MM.1S (cell line): ENCODE data around the gene SYNDIG1.

Source experiments
- DNase-seq: peaks from one replicate; pipeline ENCODE4 v3.0.0-alpha.2; 2015
- H2AFZ ChIP-seq: fragments of 300-600 bp; sonication (generic); 2 replicates; pipeline ENCODE4 v1.6.0; 2016; ENCODE audit warnings: antibody characterized with exemption, low read length
- H3F3A ChIP-seq: fragments of 300-600 bp; sonication (generic); 2 replicates; pipeline ENCODE4 v1.6.1; 2016; ENCODE audit warnings: mild to moderate bottlenecking, antibody characterized with exemption, low read length, moderate library complexity, mixed read lengths; ENCODE audit not compliant: insufficient read depth
- H3K27ac ChIP-seq: fragments of 300-600 bp; sonication (generic); 2 replicates; pipeline ENCODE4 v1.5.1; 2016; ENCODE audit warnings: mild to moderate bottlenecking, low read length
- H3K27me3 ChIP-seq: fragments of 300-600 bp; sonication (generic); replicated peaks from 2 replicates; pipeline ENCODE4 v1.6.0; 2016; ENCODE audit warnings: low read length; ENCODE audit not compliant: insufficient read depth
- H3K36me3 ChIP-seq: fragments of 300-600 bp; sonication (generic); replicated peaks from 2 replicates; pipeline ENCODE4 v1.6.1; 2016; ENCODE audit warnings: mild to moderate bottlenecking, low read length, mixed read lengths; ENCODE audit not compliant: insufficient read depth
- H3K4me1 ChIP-seq: fragments of 300-600 bp; sonication (generic); 2 replicates; pipeline ENCODE4 v1.6.1; 2016; ENCODE audit warnings: low read length, mixed read lengths
- H3K4me2 ChIP-seq: fragments of 300-600 bp; sonication (generic); 2 replicates; pipeline ENCODE4 v1.6.0; 2016; ENCODE audit warnings: low read depth, low read length
- H3K4me3 ChIP-seq: fragments of 300-600 bp; sonication (generic); 2 replicates; pipeline ENCODE4 v1.5.1; 2016; ENCODE audit warnings: low read length, mixed read lengths
- H3K79me2 ChIP-seq: fragments of 300-600 bp; sonication (generic); 2 replicates; pipeline ENCODE4 v1.6.1; 2016; ENCODE audit warnings: mixed run types, low read length, mixed read lengths
- H3K9ac ChIP-seq: fragments of 300-600 bp; sonication (generic); 2 replicates; pipeline ENCODE4 v1.6.1; 2016; ENCODE audit warnings: low read length, mixed read lengths
- H3K9me2 ChIP-seq: fragments of 300-600 bp; sonication (generic); replicated peaks from 2 replicates; pipeline ENCODE4 v1.6.1; 2016; ENCODE audit warnings: mild to moderate bottlenecking, low read length, mixed read lengths; ENCODE audit not compliant: insufficient read depth
- H3K9me3 ChIP-seq: fragments of 300-600 bp; sonication (generic); replicated peaks from 2 replicates; pipeline ENCODE4 v1.6.1; 2016; ENCODE audit warnings: mild to moderate bottlenecking, low read length, mixed read lengths; ENCODE audit not compliant: insufficient read depth
- H4K20me1 ChIP-seq: fragments of 300-600 bp; sonication (generic); 2 replicates; pipeline ENCODE4 v1.6.1; 2016; ENCODE audit warnings: mild to moderate bottlenecking, low read length, moderate library complexity, mixed read lengths; ENCODE audit not compliant: insufficient read depth
- EZH2 ChIP-seq: fragments of 300-600 bp; sonication (generic); optimal IDR thresholded peaks from 2 replicates; pipeline ENCODE3; 2017; ENCODE audit warnings: low read depth, mild to moderate bottlenecking, antibody characterized with exemption, low read length, mixed read lengths
- EZH2phosphoT487 ChIP-seq: fragments of 300-600 bp; sonication (generic); IDR thresholded peaks from 2 replicates; pipeline ENCODE4 v1.6.1; 2018; ENCODE audit warnings: antibody characterized with exemption, low read length
- TF ChIP-seq, protein P1 (sequence below): fragments of 300-600 bp; sonication (generic); IDR thresholded peaks from 2 replicates; pipeline ENCODE4 v1.5.1; 2016; ENCODE audit warnings: antibody characterized with exemption, low read length, mixed read lengths

SYNDIG1 gene

DNA sequence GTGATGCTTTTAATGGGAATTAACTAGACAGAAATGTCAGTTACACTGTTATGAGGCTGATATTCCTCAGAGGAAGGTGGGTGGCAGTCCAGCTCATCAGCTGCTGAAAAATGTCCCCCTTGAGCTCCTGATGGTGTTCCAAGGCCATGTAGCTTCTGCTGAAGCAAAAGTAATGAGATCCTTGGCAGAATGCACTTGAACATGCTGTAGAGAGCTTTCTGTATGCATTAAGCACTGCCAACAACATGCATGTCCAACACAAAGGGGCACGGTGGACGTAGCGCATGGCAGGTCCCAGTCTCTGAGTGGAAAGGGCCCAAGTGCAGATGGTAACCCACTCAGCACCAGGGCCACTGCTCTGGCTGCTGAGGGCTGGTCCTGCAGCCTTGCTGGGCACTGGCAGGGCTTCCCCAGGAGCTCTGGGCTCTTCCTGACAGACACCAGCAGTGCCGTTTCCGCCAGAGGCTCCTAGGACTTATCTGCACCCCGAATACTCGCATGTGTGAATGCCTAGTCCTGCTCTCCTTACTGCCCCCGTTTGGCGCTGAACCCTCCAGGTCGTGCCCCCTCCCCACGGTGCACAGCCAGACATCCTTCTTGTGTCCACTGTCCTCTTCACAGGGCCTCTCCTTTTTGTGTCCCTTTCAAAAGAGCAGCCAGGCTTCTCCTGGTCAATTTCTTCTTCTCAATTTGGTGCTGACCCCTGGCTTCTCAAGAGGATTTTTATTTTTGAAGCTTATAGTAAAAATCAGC lies 18.6 kb upstream of the SYNDIG1 start:
- no peaks in the 10 kb centered on the region for H3K27me3 ChIP-seq
- 0 out of 2 replicates have a peak, but pooled peaks cover 5% of the 10 kb centered on the region for H3F3A ChIP-seq
- H3K9ac ChIP-seq = no peak overlapping the region
- no peaks in the 10 kb centered on the region for H4K20me1 ChIP-seq
- no peaks in the 10 kb centered on the region for H3K9me3 ChIP-seq
- no peak overlapping the region for H3K4me3 ChIP-seq
- H3K9me2 ChIP-seq = no peaks in the 10 kb centered on the region
- H3K4me2 ChIP-seq = no peak overlapping the region
- no peak for DNase-seq
- H3K36me3 ChIP-seq = no peaks in the 10 kb centered on the region
- no peak for TF ChIP-seq EZH2phosphoT487
- TF ChIP-seq, protein P1, sequence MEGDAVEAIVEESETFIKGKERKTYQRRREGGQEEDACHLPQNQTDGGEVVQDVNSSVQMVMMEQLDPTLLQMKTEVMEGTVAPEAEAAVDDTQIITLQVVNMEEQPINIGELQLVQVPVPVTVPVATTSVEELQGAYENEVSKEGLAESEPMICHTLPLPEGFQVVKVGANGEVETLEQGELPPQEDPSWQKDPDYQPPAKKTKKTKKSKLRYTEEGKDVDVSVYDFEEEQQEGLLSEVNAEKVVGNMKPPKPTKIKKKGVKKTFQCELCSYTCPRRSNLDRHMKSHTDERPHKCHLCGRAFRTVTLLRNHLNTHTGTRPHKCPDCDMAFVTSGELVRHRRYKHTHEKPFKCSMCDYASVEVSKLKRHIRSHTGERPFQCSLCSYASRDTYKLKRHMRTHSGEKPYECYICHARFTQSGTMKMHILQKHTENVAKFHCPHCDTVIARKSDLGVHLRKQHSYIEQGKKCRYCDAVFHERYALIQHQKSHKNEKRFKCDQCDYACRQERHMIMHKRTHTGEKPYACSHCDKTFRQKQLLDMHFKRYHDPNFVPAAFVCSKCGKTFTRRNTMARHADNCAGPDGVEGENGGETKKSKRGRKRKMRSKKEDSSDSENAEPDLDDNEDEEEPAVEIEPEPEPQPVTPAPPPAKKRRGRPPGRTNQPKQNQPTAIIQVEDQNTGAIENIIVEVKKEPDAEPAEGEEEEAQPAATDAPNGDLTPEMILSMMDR = no peak
- no peak for TF ChIP-seq EZH2
- no peaks in the 10 kb centered on the region for H3K79me2 ChIP-seq
- no peak overlapping the region for H3K27ac ChIP-seq
- no peak overlapping the region for H2AFZ ChIP-seq
- peaks cover 36% of the 10 kb centered on the region for H3K4me1 ChIP-seq

DNA sequence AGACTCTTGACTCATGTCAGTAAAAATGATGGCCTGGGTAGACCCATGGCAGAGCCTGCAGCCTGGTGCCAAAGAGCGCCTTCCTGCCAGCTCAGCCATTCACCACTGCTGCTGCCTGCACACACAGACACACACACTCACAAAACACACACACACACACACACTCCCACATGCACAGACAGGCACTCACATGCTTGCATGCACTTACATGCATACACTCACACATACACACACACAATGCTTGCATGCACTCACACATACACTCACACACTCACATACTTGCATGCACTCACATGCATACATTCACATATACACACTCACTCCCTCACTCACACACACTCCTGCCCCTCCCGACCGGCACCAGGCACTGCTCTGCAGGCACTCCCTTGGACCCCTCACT lies 18.0 kb upstream of the SYNDIG1 start:
- no peak overlapping the region for H3K9ac ChIP-seq
- no peak for DNase-seq
- no peak overlapping the region for H2AFZ ChIP-seq

GRCh38 chr20:24452016-24452415 lies 17.4 kb upstream of the SYNDIG1 start:
- 0 out of 2 replicates have a peak, but pooled peaks cover 5% of the 10 kb centered on the region for H3F3A ChIP-seq
- H3K27me3 ChIP-seq = no peaks in the 10 kb centered on the region
- H3K4me2 ChIP-seq = no peak overlapping the region
- TF ChIP-seq, protein P1 = no peak
- TF ChIP-seq EZH2phosphoT487 (no peak), EZH2 (no peak)
- H3K79me2 ChIP-seq = no peaks in the 10 kb centered on the region
- H4K20me1 ChIP-seq = no peaks in the 10 kb centered on the region
- no peak overlapping the region for H3K27ac ChIP-seq
- peaks cover 44% of the 10 kb centered on the region for H3K4me1 ChIP-seq
- H3K9me2 ChIP-seq = no peaks in the 10 kb centered on the region
- no peak for DNase-seq
- no peaks in the 10 kb centered on the region for H3K9me3 ChIP-seq
- H3K9ac ChIP-seq = no peak overlapping the region
- H2AFZ ChIP-seq = no peak overlapping the region
- H3K4me3 ChIP-seq = no peak overlapping the region
- no peaks in the 10 kb centered on the region for H3K36me3 ChIP-seq

More for the DNA sequence above, 18.0 kb upstream of the SYNDIG1 start:
- Histone ChIP-seq H3K27ac (no peak overlapping the region), H3K27me3 (no peaks in the 10 kb centered on the region), H4K20me1 (no peaks in the 10 kb centered on the region), H3K36me3 (no peaks in the 10 kb centered on the region), H3F3A (0 out of 2 replicates have a peak, but pooled peaks cover 5% of the 10 kb centered on the region), H3K9me2 (no peaks in the 10 kb centered on the region), H3K4me3 (no peak overlapping the region), H3K4me1 (peaks cover 40% of the 10 kb centered on the region), H3K4me2 (no peak overlapping the region), H3K79me2 (no peaks in the 10 kb centered on the region), H3K9me3 (no peaks in the 10 kb centered on the region)
- TF ChIP-seq, protein P1 = no peak
- no peak for TF ChIP-seq EZH2
- no peak for TF ChIP-seq EZH2phosphoT487
